Progenitor cell of endocrine pancreas (in vitro differentiated cells): Measurements from ENCODE around the gene MYBPC2. TPM values are rescaled to one million over a fixed set of nuclear protein-coding genes. Genes with fewer than 3 reads are reported as not detected.

Experiments used
- DNase-seq: peaks from one replicate; pipeline ENCODE4 v3.0.0; 2021; ENCODE audit warnings: low spot score; ENCODE audit not compliant: unreplicated experiment
- H3K27ac Mint-ChIP-seq: 2 replicates; pipeline ENCODE4 v1.8.0; 2021; ENCODE audit warnings: mild to moderate bottlenecking, moderate library complexity, mixed read lengths
- H3K27me3 Mint-ChIP-seq: 2 replicates; pipeline ENCODE4 v1.8.0; 2021; ENCODE audit warnings: mixed read lengths
- H3K36me3 Mint-ChIP-seq: 2 replicates; pipeline ENCODE4 v1.8.0; 2022; ENCODE audit warnings: mixed read lengths; ENCODE audit not compliant: insufficient read depth
- H3K4me1 Mint-ChIP-seq: 2 replicates; pipeline ENCODE4 v1.8.0; 2021; ENCODE audit warnings: low read depth, mixed read lengths
- H3K4me3 Mint-ChIP-seq: 2 replicates; pipeline ENCODE4 v1.8.0; 2021; ENCODE audit warnings: low read depth, mild to moderate bottlenecking, moderate library complexity, mixed read lengths
- H3K9me3 Mint-ChIP-seq: 2 replicates; pipeline ENCODE4 v1.8.0; 2021; ENCODE audit warnings: low read depth, mixed read lengths
- total RNA-seq: library from RNA; stranded (reverse); gene quantifications from 2 replicates; pipeline ENCODE4 v1.2.1, GENCODE V29; 2021
- TF ChIP-seq, protein P1 (sequence below): fragments of 200-600 bp; sonication (generic); IDR thresholded peaks from one replicate; pipeline ENCODE4 v1.5.0; 2021; ENCODE audit warnings: antibody characterized with exemption, mild to moderate bottlenecking; ENCODE audit not compliant: unreplicated experiment

MYBPC2 gene
- total RNA-seq, 1 donor from 2014 or later: 1.6 TPM

DNA sequence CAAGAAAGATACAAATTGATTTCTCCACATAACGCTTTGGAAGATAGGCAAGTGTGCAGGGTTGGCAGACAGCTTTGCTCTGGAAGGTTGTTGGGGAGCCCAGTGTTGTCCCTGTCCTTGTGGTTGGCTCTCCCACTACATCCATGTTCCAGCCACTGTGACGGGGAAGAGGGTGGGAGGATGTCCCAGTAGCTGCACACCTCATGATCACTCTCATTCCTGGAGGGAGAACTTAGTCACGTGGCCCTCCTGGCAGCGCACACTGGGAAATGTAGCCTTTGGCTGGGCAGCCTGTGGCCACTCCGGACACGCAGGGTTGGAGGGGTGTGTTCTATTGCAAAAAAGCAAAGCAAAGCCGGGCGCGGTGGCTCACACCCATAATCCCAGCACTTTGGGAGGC, 38.7 kb upstream of the MYBPC2 start:
- TF ChIP-seq, protein P1, sequence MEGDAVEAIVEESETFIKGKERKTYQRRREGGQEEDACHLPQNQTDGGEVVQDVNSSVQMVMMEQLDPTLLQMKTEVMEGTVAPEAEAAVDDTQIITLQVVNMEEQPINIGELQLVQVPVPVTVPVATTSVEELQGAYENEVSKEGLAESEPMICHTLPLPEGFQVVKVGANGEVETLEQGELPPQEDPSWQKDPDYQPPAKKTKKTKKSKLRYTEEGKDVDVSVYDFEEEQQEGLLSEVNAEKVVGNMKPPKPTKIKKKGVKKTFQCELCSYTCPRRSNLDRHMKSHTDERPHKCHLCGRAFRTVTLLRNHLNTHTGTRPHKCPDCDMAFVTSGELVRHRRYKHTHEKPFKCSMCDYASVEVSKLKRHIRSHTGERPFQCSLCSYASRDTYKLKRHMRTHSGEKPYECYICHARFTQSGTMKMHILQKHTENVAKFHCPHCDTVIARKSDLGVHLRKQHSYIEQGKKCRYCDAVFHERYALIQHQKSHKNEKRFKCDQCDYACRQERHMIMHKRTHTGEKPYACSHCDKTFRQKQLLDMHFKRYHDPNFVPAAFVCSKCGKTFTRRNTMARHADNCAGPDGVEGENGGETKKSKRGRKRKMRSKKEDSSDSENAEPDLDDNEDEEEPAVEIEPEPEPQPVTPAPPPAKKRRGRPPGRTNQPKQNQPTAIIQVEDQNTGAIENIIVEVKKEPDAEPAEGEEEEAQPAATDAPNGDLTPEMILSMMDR: no peak
- H3K27me3 Mint-ChIP-seq: no peaks in the 10 kb centered on the region
- H3K27ac Mint-ChIP-seq: no peak overlapping the region
- H3K4me1 Mint-ChIP-seq: no peaks in the 10 kb centered on the region
- no peak for DNase-seq
- peaks cover 29% of the 10 kb centered on the region for H3K36me3 Mint-ChIP-seq
- H3K9me3 Mint-ChIP-seq: no peaks in the 10 kb centered on the region
- no peak overlapping the region for H3K4me3 Mint-ChIP-seq

DNA sequence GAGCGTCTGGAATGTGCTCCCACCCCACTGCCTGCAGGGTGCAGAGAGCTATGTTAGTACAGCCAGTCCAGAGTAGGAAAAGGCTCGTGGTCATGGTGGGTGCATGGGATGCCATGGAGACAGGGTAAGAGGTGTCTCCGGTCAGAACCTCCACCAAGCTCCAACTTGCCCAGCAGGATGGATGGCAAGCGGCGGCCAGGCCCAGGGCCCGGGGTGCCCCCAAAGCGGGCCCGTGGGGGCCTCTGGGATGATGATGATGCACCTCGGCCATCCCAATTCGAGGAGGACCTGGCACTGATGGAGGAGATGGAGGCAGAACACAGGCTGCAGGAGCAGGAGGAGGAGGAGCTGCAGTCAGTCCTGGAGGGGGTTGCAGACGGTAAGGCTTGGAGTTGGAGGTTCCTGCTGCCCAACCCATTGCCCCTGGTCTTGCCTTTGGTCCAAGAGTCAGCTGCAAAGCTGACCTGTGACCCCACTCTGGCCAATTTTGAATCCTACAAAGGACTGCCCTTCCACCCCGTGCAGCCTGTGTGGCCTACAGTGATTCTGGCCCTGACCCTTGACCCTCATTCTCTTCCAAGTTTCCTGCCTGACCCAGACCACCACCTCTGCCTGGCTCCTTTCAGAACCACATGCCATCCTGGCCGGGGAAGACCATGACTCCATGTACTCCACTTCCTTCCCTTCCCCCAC, 33.9 kb upstream of the MYBPC2 start:
- TF ChIP-seq, protein P1: no peak
- peaks cover 13% of the 10 kb centered on the region for H3K36me3 Mint-ChIP-seq
- H3K27ac Mint-ChIP-seq: peak overlapping the region; percentile 9
- no peaks in the 10 kb centered on the region for H3K27me3 Mint-ChIP-seq
- no peak overlapping the region for H3K4me3 Mint-ChIP-seq
- H3K4me1 Mint-ChIP-seq: no peaks in the 10 kb centered on the region
- DNase-seq: no peak
- no peaks in the 10 kb centered on the region for H3K9me3 Mint-ChIP-seq

DNA sequence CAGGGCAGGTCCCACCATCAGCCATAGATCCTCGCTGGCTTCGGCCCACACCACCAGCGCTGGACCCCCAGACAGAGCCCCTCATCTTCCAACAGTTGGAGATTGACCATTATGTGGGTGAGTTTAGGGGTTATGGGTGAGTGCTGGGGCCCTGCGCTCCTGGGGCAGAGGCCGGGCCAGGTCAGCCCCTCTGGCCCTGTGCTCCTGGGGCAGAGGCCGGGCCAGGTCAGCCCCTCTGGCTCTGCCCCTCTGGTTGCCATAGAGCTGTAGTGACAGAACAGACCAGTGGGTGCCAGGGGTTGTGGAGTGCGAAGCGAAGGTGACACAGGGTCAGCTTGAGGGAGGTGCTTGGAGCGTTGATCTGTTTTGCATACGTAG, 33.3 kb upstream of the MYBPC2 start:
- no peaks in the 10 kb centered on the region for H3K9me3 Mint-ChIP-seq
- H3K36me3 Mint-ChIP-seq: peaks cover 10% of the 10 kb centered on the region
- H3K27me3 Mint-ChIP-seq: no peaks in the 10 kb centered on the region
- H3K4me3 Mint-ChIP-seq: no peak overlapping the region
- DNase-seq: no peak
- H3K27ac Mint-ChIP-seq: peak overlapping the region; percentile 9
- TF ChIP-seq, protein P1: no peak
- no peaks in the 10 kb centered on the region for H3K4me1 Mint-ChIP-seq

DNA sequence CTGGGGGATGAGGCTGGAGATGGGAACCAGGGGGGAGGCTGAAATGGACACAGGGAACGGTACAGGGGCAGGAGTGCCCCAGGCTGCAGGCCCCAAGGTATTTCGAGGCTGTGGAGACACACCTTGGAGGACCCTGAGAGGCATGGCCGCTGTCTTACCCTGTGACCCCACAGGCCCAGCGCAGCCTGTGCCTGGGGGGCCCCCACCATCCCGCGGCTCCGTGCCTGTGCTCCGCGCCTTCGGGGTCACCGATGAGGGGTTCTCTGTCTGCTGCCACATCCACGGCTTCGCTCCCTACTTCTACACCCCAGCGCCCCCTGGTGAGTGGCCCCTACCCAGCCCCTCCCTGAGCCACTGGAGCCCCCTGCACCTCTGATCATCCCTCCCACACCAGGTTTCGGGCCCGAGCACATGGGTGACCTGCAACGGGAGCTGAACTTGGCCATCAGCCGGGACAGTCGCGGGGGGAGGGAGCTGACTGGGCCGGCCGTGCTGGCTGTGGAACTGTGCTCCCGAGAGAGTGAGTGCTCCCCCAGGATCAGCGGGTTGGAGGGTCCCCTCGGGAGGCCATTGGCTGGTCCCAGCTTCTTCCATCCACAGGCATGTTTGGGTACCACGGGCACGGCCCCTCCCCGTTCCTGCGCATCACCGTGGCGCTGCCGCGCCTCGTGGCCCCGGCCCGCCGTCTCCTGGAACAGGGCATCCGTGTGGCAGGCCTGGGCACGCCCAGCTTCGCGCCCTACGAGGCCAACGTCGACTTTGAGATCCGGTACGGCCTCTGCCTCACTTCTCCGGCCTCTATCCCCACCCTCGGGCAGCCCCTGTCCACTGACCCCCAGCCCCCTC, 30.9 kb upstream of the MYBPC2 start:
- Mint-ChIP-seq H3K36me3 (peaks cover 11% of the 10 kb centered on the region), H3K27me3 (no peaks in the 10 kb centered on the region), H3K4me1 (no peaks in the 10 kb centered on the region), H3K9me3 (no peaks in the 10 kb centered on the region), H3K4me3 (no peak overlapping the region), H3K27ac (no peak overlapping the region)
- TF ChIP-seq, protein P1: no peak
- DNase-seq: no peak

DNA sequence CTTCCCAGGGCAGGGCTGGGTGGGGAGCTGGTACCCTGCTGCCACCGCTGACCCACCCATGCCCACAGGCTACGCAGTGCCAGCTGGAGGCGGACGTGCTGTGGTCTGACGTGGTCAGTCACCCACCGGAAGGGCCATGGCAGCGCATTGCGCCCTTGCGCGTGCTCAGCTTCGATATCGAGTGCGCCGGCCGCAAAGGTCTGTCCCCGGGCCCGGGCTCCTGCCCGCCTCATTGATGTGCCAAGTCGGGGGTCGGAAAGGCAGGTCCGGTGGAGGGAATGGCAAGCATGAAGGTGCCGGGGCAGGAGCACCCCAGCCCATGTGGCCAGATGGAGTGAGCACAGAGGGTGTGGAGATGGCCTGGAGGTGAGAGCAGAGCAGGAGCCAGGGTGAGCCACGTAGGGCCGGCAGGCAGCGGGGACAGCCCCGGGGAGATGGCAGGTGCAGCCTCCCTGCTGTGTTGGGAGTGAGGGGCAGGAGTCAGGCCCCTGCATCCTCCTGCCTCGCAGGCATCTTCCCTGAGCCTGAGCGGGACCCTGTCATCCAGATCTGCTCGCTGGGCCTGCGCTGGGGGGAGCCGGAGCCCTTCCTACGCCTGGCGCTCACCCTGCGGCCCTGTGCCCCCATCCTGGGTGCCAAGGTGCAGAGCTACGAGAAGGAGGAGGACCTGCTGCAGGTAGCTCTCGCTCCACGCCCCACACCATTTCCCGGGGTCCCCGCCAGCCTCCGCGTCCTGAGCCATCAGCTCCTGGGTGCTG, 30.0 kb upstream of the MYBPC2 start:
- H3K9me3 Mint-ChIP-seq: no peaks in the 10 kb centered on the region
- no peak overlapping the region for H3K27ac Mint-ChIP-seq
- TF ChIP-seq, protein P1: no peak
- H3K4me1 Mint-ChIP-seq: no peaks in the 10 kb centered on the region
- H3K4me3 Mint-ChIP-seq: no peak overlapping the region
- DNase-seq: no peak
- H3K36me3 Mint-ChIP-seq: peaks cover 11% of the 10 kb centered on the region
- H3K27me3 Mint-ChIP-seq: no peaks in the 10 kb centered on the region
